Endodermal cell (in vitro differentiated cells): Measurements from ENCODE around the gene EPHB1. TPM values are rescaled to one million over a fixed set of nuclear protein-coding genes. Genes with fewer than 3 reads are reported as not detected.
A peak's percentile ranks its signal among the peaks of the same experiment; 100 is the strongest.

Source experiments
- DNase-seq: peaks from one replicate; pipeline ENCODE4 v3.0.0-alpha.2; 2017
- H3K27ac ChIP-seq: 2 replicates; pipeline ENCODE4 v1.5.1; 2013; ENCODE audit warnings: mild to moderate bottlenecking, low read depth, low read length, moderate library complexity
- H3K27me3 ChIP-seq: 2 replicates; pipeline ENCODE4 v1.6.1; 2013; ENCODE audit warnings: mild to moderate bottlenecking, low read length, moderate library complexity; ENCODE audit not compliant: insufficient read depth, control insufficient read depth, poor library complexity, severe bottlenecking
- H3K36me3 ChIP-seq: 2 replicates; pipeline ENCODE4 v1.7.0; 2013; ENCODE audit warnings: mild to moderate bottlenecking, low read length, moderate library complexity; ENCODE audit not compliant: control insufficient read depth, insufficient read depth
- H3K4me1 ChIP-seq: one replicate; pipeline ENCODE4 v1.7.0; 2013; ENCODE audit warnings: low read length; ENCODE audit not compliant: control insufficient read depth, insufficient read depth
- H3K4me3 ChIP-seq: 2 replicates; pipeline ENCODE4 v1.5.1; 2013; ENCODE audit warnings: mild to moderate bottlenecking, low read length, moderate library complexity
- H3K9ac ChIP-seq: 2 replicates; pipeline ENCODE4 v1.6.1; 2013; ENCODE audit warnings: mild to moderate bottlenecking, low read length, moderate library complexity; ENCODE audit not compliant: poor library complexity, severe bottlenecking; ENCODE audit errors: extremely low read depth
- H3K9me3 ChIP-seq: 2 replicates; pipeline ENCODE4 v1.6.1; 2013; ENCODE audit warnings: mild to moderate bottlenecking, low read length, moderate library complexity; ENCODE audit not compliant: control insufficient read depth
- H3K27ac Mint-ChIP-seq: 2 replicates; pipeline ENCODE4 v1.8.0; 2020; ENCODE audit warnings: mixed read lengths
- H3K27me3 Mint-ChIP-seq: 2 replicates; pipeline ENCODE4 v1.8.0; 2021; ENCODE audit warnings: mild to moderate bottlenecking, mixed read lengths; ENCODE audit not compliant: insufficient read depth
- H3K36me3 Mint-ChIP-seq: 2 replicates; pipeline ENCODE4 v1.8.0; 2020; ENCODE audit warnings: low read depth, mixed read lengths
- H3K4me1 Mint-ChIP-seq: 2 replicates; pipeline ENCODE4 v1.8.0; 2020; ENCODE audit warnings: mixed read lengths
- H3K4me3 Mint-ChIP-seq: 2 replicates; pipeline ENCODE4 v1.8.0; 2020; ENCODE audit warnings: mild to moderate bottlenecking, moderate library complexity, mixed read lengths
- H3K9me3 Mint-ChIP-seq: 2 replicates; pipeline ENCODE4 v1.8.0; 2020; ENCODE audit warnings: mild to moderate bottlenecking, mixed read lengths
- CTCF ChIP-seq: fragments of 200-600 bp; sonication (generic); conservative IDR thresholded peaks from 2 replicates; pipeline ENCODE4 v1.5.0; 2021; ENCODE audit warnings: antibody characterized with exemption, mild to moderate bottlenecking
- WGBS, 2 experiments: methylation state at CpG; one replicate each; pipeline versions ENCODE4 v1.1.5 to v1.1.7; 2013; ENCODE audit warnings: missing lambda C conversion rate in 2 of 2, mixed read lengths in 1 of 2; ENCODE audit not compliant: insufficient coverage in 1 of 2, insufficient read length in 1 of 2; 5-methylcytosine and 5-hydroxymethylcytosine counted together
- total RNA-seq, 2 donors: library from RNA; stranded (reverse); fragmentation: NEBNext Ultra II Directional in 1 of 2; extraction: Animal tissue kit (Norgen Biotek cat#: 25700) in 1 of 2; gene quantifications; 2 replicates in 1 of 2; 3 replicates in 1 of 2; pipeline ENCODE4 v1.2.1, GENCODE V29; 2021

The EPHB1 gene
- total RNA-seq, 2 donors from 2014 or later = 2.9 to 3.6 TPM

GRCh38 chr3:135268941-135269532 is 474.0 kb downstream of the EPHB1 start:
- no peaks in the 10 kb centered on the region for H3K9me3 Mint-ChIP-seq
- H3K4me3 ChIP-seq = no peak overlapping the region
- no peaks in the 10 kb centered on the region for H3K36me3 ChIP-seq
- H3K4me1 Mint-ChIP-seq = no peaks in the 10 kb centered on the region
- H3K4me3 Mint-ChIP-seq = no peak overlapping the region
- no peaks in the 10 kb centered on the region for H3K9me3 ChIP-seq
- 85 to 100% methylated on average over 2 of the region's 2 CpGs for WGBS, 2 experiments
- no peaks in the 10 kb centered on the region for H3K4me1 ChIP-seq
- no peak for TF ChIP-seq CTCF
- no peak overlapping the region for H3K27ac Mint-ChIP-seq
- H3K9ac ChIP-seq = no peak overlapping the region
- peaks cover 16% of the 10 kb centered on the region for H3K27me3 ChIP-seq
- H3K27ac ChIP-seq = no peak overlapping the region
- H3K36me3 Mint-ChIP-seq = no peaks in the 10 kb centered on the region
- peaks cover 14% of the 10 kb centered on the region for H3K27me3 Mint-ChIP-seq
- no peak for DNase-seq

DNA sequence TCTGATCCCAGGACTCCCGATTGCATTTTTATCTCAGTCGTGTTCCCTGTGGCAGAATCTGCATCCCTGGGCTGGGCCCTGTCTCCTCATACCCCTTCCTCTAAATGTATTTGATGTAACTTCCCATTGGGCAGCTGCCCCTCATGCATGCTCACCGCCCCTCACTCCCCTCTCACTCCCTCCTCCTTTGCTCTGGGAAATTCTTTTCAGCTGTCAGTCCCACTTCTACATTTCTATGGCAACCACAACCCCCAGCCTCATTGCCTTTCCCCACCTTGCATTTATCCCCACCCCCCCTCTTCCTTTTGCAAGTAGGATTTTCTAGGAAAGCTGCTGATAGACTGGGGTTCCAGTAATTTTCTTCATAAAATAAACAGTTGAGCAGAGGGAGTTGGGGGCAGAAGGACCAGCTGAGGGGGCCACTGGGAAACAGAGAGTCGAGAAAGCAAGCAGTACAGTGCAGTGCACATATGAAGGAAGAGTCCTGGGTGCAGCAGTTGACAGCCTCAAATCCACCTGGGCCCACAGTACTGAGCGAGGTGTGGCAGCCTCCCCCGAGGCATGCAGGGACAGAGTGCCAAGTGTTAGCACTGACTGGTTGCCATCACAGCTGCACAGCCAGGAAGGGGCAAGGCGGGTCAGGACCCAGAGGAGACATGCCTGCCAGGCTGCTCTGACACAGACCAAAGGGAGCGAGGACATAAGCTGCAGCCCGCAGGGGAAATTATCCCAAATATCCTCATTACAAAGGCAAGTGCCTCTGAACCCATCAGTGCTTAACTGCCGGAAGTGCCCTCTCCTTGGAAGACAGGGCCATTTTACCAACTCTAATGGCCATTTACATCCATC is 476.3 kb downstream of the EPHB1 start:
- Histone ChIP-seq H3K4me3 (no peak overlapping the region), H3K9me3 (no peaks in the 10 kb centered on the region), H3K36me3 (no peaks in the 10 kb centered on the region), H3K9ac (no peak overlapping the region), H3K27me3 (peaks cover 3% of the 10 kb centered on the region), H3K4me1 (no peaks in the 10 kb centered on the region), H3K27ac (peak overlapping the region; percentile 70)
- peaks cover 3% of the 10 kb centered on the region for H3K27me3 Mint-ChIP-seq
- H3K4me1 Mint-ChIP-seq = no peaks in the 10 kb centered on the region
- H3K27ac Mint-ChIP-seq = no peak overlapping the region
- no peak for TF ChIP-seq CTCF
- no peaks in the 10 kb centered on the region for H3K9me3 Mint-ChIP-seq
- H3K36me3 Mint-ChIP-seq = no peaks in the 10 kb centered on the region
- no peak overlapping the region for H3K4me3 Mint-ChIP-seq
- 77 to 84% methylated on average over 7 to 10 of the region's 10 CpGs for WGBS, 2 experiments
- no peak for DNase-seq

DNA sequence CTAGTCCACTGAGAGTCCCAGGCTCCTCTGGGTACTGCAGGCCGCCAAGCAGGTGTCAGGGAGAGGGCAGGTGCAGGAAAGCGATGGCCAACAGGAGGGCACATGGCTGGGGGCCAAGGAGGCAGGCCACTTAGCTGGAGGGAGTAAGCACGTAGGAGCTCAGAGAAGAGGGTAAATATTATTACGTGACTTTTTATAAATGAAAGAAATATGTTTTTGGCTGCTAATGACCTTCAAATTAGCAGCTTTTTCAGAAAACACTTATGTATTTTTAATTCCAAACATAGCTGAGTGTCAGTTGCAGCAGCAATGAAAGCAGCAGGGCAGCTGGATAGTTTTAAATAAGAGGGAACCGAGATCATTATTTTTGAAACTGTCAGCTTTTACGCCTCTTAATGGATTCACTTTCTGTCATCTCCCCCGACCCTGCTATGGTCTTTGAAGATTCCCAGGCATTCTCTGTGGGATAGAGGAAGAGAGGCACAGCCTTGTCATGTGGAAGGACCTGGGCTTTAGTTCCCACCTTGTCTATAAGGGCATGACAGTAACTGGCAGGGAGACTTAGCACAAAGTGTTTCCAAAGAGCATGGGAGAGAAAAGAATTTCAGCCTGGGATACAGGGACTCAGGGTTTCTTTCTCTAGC is 477.1 kb downstream of the EPHB1 start:
- Mint-ChIP-seq H3K36me3 (no peaks in the 10 kb centered on the region), H3K27me3 (no peaks in the 10 kb centered on the region), H3K9me3 (no peaks in the 10 kb centered on the region), H3K4me1 (no peaks in the 10 kb centered on the region), H3K27ac (no peak overlapping the region), H3K4me3 (no peak overlapping the region)
- Histone ChIP-seq H3K4me3 (no peak overlapping the region), H3K9me3 (no peaks in the 10 kb centered on the region), H3K27ac (no peak overlapping the region), H3K4me1 (no peaks in the 10 kb centered on the region), H3K27me3 (no peaks in the 10 kb centered on the region), H3K9ac (no peak overlapping the region), H3K36me3 (no peaks in the 10 kb centered on the region)
- no peak for TF ChIP-seq CTCF
- WGBS, 2 experiments = 64 to 65% methylated on average over 4 to 7 of the region's 7 CpGs
- DNase-seq = no peak
